Measurements from ENCODE around the gene SHOC1. TPM values are rescaled to one million over a fixed set of nuclear protein-coding genes. Genes with fewer than 3 reads are reported as not detected.

SHOC1 gene
- total RNA-seq (1 to 10 TPM in 7 of 9 donors, under 1 TPM in 2; 0.11 to 8.2 (median 3.4) TPM), polyA plus RNA-seq (1 to 10 TPM in 2 of 3 donors, under 1 TPM in 1; 0.57 to 4.8 (median 3.0) TPM)
- long read RNA-seq, donor 1, result 0 reads
- long read RNA-seq, donor 2, result 0 reads
- long read RNA-seq, donor 3, result 0 reads
- long read RNA-seq, donor 4, partial matches to known transcripts, result 0 of 1 reads
- long read RNA-seq, donor 4, other reads (novel, unspliced or antisense), result 1 of 1 reads
- long read RNA-seq, donor 5, partial matches to known transcripts, result 0 of 4 reads
- long read RNA-seq, donor 5, other reads (novel, unspliced or antisense), result 4 of 4 reads
- long read RNA-seq, donor 6, result 0 reads
- long read RNA-seq, donor 7, result 0 reads
- long read RNA-seq, donor 8, result 0 reads
- long read RNA-seq, donor 9, result 0 reads
- long read RNA-seq, donor 10, result 0 reads

DNA sequence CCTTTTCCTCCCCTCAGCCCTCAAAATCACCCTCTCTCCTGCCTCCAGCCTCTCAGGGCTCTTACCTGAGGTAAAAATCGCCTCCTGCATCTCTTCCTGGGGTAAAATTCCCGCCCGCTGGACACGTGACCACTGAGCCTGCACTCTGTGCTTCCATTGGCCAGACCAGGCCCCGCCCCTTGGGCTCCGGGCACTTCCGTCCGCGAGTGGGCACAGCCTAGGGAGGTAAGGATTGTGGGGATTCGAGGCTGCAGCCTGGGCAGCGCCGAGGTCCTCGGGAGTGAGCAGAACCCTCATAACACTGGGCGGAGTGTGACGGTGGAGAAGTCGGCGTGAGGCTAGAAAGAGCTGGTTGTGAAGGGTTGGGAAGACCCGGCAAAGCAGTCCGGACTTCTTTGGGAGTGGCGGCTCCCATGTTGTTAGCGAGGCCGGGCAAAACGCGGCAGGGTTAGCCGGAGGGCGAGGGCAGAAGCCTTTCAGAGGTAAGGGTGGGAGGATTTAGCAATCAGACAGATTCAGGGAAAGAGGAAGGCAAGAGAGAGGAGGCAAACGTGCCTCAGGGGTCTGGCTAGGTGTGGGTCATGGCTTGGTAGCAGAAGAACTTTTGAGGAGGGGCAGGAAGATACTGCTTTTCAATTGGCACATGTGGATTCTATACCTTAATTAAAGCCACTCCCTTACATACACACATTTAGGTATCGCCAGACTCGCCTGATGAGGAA lies at the start of gene SHOC1:
SHOC1 (minus strand) TSS at position 103 of the 722 bp plus-strand sequence. CDS start 3,519 bp downstream, outside the sequence.
- Histone ChIP-seq H3K27ac (no peak within 1 kb of the TSS), H3K9me3 (replicated peaks in 1 of 3) (no peaks in the 10 kb centered on the region), H3K36me3 (replicated peaks in 1 of 2) (no peaks in the 10 kb centered on the region), H3K4me3 (no peak within 1 kb of the TSS), H3K27me3 (no peaks in the 10 kb centered on the region), H3K4me1 (replicated peaks in 1 of 2) (no peaks in the 10 kb centered on the region)
- TF ChIP-seq POLR2A (IDR thresholded peaks at IDR 0.05), result no peak
- TF ChIP-seq, protein P1, sequence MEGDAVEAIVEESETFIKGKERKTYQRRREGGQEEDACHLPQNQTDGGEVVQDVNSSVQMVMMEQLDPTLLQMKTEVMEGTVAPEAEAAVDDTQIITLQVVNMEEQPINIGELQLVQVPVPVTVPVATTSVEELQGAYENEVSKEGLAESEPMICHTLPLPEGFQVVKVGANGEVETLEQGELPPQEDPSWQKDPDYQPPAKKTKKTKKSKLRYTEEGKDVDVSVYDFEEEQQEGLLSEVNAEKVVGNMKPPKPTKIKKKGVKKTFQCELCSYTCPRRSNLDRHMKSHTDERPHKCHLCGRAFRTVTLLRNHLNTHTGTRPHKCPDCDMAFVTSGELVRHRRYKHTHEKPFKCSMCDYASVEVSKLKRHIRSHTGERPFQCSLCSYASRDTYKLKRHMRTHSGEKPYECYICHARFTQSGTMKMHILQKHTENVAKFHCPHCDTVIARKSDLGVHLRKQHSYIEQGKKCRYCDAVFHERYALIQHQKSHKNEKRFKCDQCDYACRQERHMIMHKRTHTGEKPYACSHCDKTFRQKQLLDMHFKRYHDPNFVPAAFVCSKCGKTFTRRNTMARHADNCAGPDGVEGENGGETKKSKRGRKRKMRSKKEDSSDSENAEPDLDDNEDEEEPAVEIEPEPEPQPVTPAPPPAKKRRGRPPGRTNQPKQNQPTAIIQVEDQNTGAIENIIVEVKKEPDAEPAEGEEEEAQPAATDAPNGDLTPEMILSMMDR (IDR thresholded peaks at IDR 0.05), result no peak
- WGBS, 4 donors, result 89 to 95% (median 91%) methylated on average over 28 to 29 of the region's 29 CpGs
- peak in 3 of 7 donors; percentile 19 to 31 (median 21) for DNase-seq
- intact Hi-C loops (cut with DNase I), result no loop called here

GRCh38 chr9:111843971-111844370 lies 49.2 kb upstream of the SHOC1 start:
- no peaks in the 10 kb centered on the region for H3K27me3 ChIP-seq
- no peak overlapping the region for H3K4me3 ChIP-seq
- TF ChIP-seq, protein P1 (IDR thresholded peaks at IDR 0.05), result no peak
- TF ChIP-seq POLR2A (IDR thresholded peaks at IDR 0.05), result no peak
- intact Hi-C loops (cut with DNase I), result no loop called here
- no peak overlapping the region for H3K27ac ChIP-seq
- WGBS, 4 donors, result 56 to 90% (median 87%) methylated on average over 3 of the region's 3 CpGs
- DNase-seq, result no peak
- peaks cover 39% of the 10 kb centered on the region in 2 donors for H3K4me1 ChIP-seq (replicated peaks in 1 of 2)
- H3K9me3 ChIP-seq (replicated peaks in 1 of 3), result no peaks in the 10 kb centered on the region
- H3K36me3 ChIP-seq (replicated peaks in 1 of 2), result no peaks in the 10 kb centered on the region

DNA sequence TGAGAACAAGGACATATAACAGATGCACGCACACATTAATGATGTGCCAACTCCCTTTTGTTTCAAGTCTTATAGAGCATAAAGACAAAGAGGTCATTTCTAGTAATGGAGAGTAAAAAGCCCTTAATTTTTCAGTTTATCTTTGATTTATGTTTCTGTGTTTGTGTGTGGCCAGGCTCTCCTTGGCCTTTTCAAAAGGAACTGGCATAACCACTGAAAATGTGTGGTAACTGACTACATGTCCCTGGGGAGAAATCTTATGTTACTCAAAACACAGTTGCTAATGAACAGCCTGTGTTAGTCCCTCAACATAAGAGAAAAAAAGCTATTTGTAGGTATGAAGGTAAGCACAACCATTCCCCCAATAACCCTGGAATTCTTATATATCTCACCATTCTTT lies 47.6 kb upstream of the SHOC1 start:
- Histone ChIP-seq H3K9me3 (replicated peaks in 1 of 3) (no peaks in the 10 kb centered on the region), H3K27me3 (no peaks in the 10 kb centered on the region), H3K4me3 (no peak overlapping the region), H3K36me3 (replicated peaks in 1 of 2) (no peaks in the 10 kb centered on the region), H3K4me1 (replicated peaks in 1 of 2) (peaks cover 41 to 43% of the 10 kb centered on the region in 2 donors), H3K27ac (peak overlapping the region in 3 of 5 donors; percentile 20 to 73 (median 60))
- intact Hi-C loops (cut with DNase I), result no loop called here
- TF ChIP-seq, protein P1 (IDR thresholded peaks at IDR 0.05), result no peak
- no peak for TF ChIP-seq POLR2A (IDR thresholded peaks at IDR 0.05)
- 35 to 67% (median 52%) methylated on average over 1 of the region's 1 CpG for WGBS, 4 donors
- peak in 3 of 7 donors; percentile 24 to 49 (median 45) for DNase-seq

GRCh38 chr9:111840442-111840841 lies 45.7 kb upstream of the SHOC1 start:
- peaks cover 41 to 43% of the 10 kb centered on the region in 2 donors for H3K4me1 ChIP-seq (replicated peaks in 1 of 2)
- no peak overlapping the region for H3K4me3 ChIP-seq
- H3K36me3 ChIP-seq (replicated peaks in 1 of 2), result no peaks in the 10 kb centered on the region
- H3K27ac ChIP-seq, result peak overlapping the region in 4 of 5 donors; percentile 23 to 81 (median 62)
- no peaks in the 10 kb centered on the region for H3K27me3 ChIP-seq
- no peak for TF ChIP-seq POLR2A (IDR thresholded peaks at IDR 0.05)
- TF ChIP-seq, protein P1 (IDR thresholded peaks at IDR 0.05), result no peak
- no peaks in the 10 kb centered on the region for H3K9me3 ChIP-seq (replicated peaks in 1 of 3)
- intact Hi-C loops (cut with DNase I), result no loop called here
- WGBS, 4 donors, result 24 to 38% (median 30%) methylated on average over 1 of the region's 1 CpG
- no peak for DNase-seq
